A549 (cell line): ENCODE results near the gene MAPRE3. TPM values are rescaled to one million over a fixed set of nuclear protein-coding genes. Genes with fewer than 3 reads are reported as not detected.

ENCODE experiments used
- ATAC-seq, 2 experiments: fragments of 200-7000 bp in 1 of 2; fragments of >200 bp in 1 of 2; cut with Nextera tagmentation in 1 of 2; cut with Tn5 transposase in 1 of 2; 3 replicates each; pipeline versions ENCODE4 v1.8.0 to v1.9.1; 2018 to 2020; ENCODE audit warnings: mild to moderate bottlenecking in 1 of 2, moderate library complexity in 1 of 2
- CTCF ChIA-PET: fragments of 300-600 bp; sonication (Branson Sonifier 250); formaldehyde crosslinking; extraction: SDS; loops from one replicate; lab custom pipeline; 2021; ENCODE audit warnings: antibody characterized with exemption, inconsistent platforms; lab: Yijun Ruan, JAX
- POLR2A ChIA-PET: fragments of 350-600 bp; formaldehyde crosslinking; extraction: SDS; loops from one replicate; lab custom pipeline; 2021; ENCODE audit warnings: antibody characterized with exemption, inconsistent platforms; lab: Yijun Ruan, JAX
- DNase-seq, 2 experiments: peaks; one replicate each; pipeline versions ENCODE4 v3.0.0 to v3.0.0-alpha.2; 2011 to 2016; ENCODE audit warnings: low read depth in 1 of 2, low spot score in 1 of 2
- FAIRE-seq: peaks from 2 replicates; lab custom pipeline; 2011; peaks lifted over from hg19 to GRCh38; lab: Jason Lieb, UNC
- H3K27ac ChIP-seq, 2 experiments: fragments of >200 bp; sonication (Bioruptor Twin); formaldehyde crosslinking; 3 replicates each; pipeline ENCODE4 v1.5.1; 2016 to 2017
- H3K4me1 ChIP-seq: fragments of >200 bp; sonication (Bioruptor Twin); formaldehyde crosslinking; 3 replicates; pipeline ENCODE4 v1.6.1; 2016
- H3K4me2 ChIP-seq: fragments of >200 bp; sonication (Bioruptor Twin); formaldehyde crosslinking; 3 replicates; pipeline ENCODE4 v1.6.1; 2016
- H3K4me3 ChIP-seq: fragments of >200 bp; sonication (Bioruptor Twin); formaldehyde crosslinking; 3 replicates; pipeline ENCODE4 v1.5.1; 2016
- H3K9me3 ChIP-seq: fragments of >200 bp; sonication (Bioruptor Twin); formaldehyde crosslinking; 3 replicates; pipeline ENCODE4 v1.6.1; 2016
- BCL3 ChIP-seq: fragments of >200 bp; sonication (Bioruptor Twin); formaldehyde crosslinking; IDR thresholded peaks from 3 replicates; pipeline ENCODE4 v1.6.1; 2016
- BHLHE40 ChIP-seq: IDR thresholded peaks from 2 replicates; pipeline ENCODE4 v1.6.1; 2012; ENCODE audit warnings: low read depth, low read length, inconsistent platforms
- CBX8 ChIP-seq: fragments of 200-600 bp; sonication (generic); IDR thresholded peaks from 2 replicates; pipeline ENCODE4 v1.6.1; 2016
- CHD2 ChIP-seq: fragments of 150-350 bp; IDR thresholded peaks from 2 replicates; pipeline ENCODE4 v1.6.1; 2014; ENCODE audit warnings: low read length; ENCODE audit not compliant: partially characterized antibody
- CHD4 ChIP-seq: fragments of 200-600 bp; sonication (generic); IDR thresholded peaks from 2 replicates; pipeline ENCODE4 v1.6.1; 2016; ENCODE audit warnings: antibody characterized with exemption, mild to moderate bottlenecking, borderline replicate concordance
- E2F6 ChIP-seq: IDR thresholded peaks from 2 replicates; pipeline ENCODE4 v1.6.1; 2012; ENCODE audit warnings: low read depth, borderline replicate concordance
- ESRRA ChIP-seq: fragments of 150-350 bp; IDR thresholded peaks from 2 replicates; pipeline ENCODE4 v1.6.1; 2014; ENCODE audit warnings: mild to moderate bottlenecking, low read length, borderline replicate concordance
- FOSL2 ChIP-seq, 2 experiments: fragments of 450-650 bp in 1 of 2; fragments of >200 bp in 1 of 2; sonication (Bioruptor Twin) in 1 of 2; formaldehyde crosslinking; IDR thresholded peaks; 2 replicates each; pipeline versions ENCODE4 v1.5.0 to v1.6.1; 2016 to 2020; ENCODE audit warnings: mild to moderate bottlenecking in 1 of 2, moderate library complexity in 1 of 2
- HDAC2 ChIP-seq: fragments of 200-600 bp; sonication (generic); IDR thresholded peaks from 2 replicates; pipeline ENCODE4 v1.6.1; 2016
- HES2 ChIP-seq: fragments of >200 bp; sonication (Bioruptor Twin); formaldehyde crosslinking; IDR thresholded peaks from 2 replicates; pipeline ENCODE4 v1.6.1; 2016
- HOXB13 ChIP-seq: fragments of 250-450 bp; sonication (Bioruptor Pico); IDR thresholded peaks from 2 replicates; pipeline ENCODE4 v1.5.0; 2020; ENCODE audit warnings: low read depth, mild to moderate bottlenecking, moderate library complexity
- HOXB5 ChIP-seq: fragments of 250-450 bp; sonication (Bioruptor Pico); IDR thresholded peaks from 2 replicates; pipeline ENCODE4 v1.5.0; 2020; ENCODE audit warnings: mild to moderate bottlenecking, moderate library complexity
- KDM1A ChIP-seq: fragments of 200-600 bp; sonication (generic); IDR thresholded peaks from 2 replicates; pipeline ENCODE4 v1.6.1; 2016; ENCODE audit warnings: low read depth, mild to moderate bottlenecking
- MAFK ChIP-seq: fragments of 450-650 bp; IDR thresholded peaks from 2 replicates; pipeline ENCODE4 v1.6.1; 2014; ENCODE audit not compliant: partially characterized antibody
- MAX ChIP-seq: IDR thresholded peaks from 2 replicates; pipeline ENCODE4 v1.6.1; 2012
- NR3C1 ChIP-seq: fragments of >200 bp; sonication (Bioruptor Twin); formaldehyde crosslinking; IDR thresholded peaks from 3 replicates; pipeline ENCODE4 v1.6.1; 2017
- PBX3 ChIP-seq: IDR thresholded peaks from 2 replicates; pipeline ENCODE4 v1.6.1; 2012
- POLR2A ChIP-seq: IDR thresholded peaks from 2 replicates; pipeline ENCODE4 v1.6.1; 2012; ENCODE audit warnings: mild to moderate bottlenecking, low read length
- RARB ChIP-seq: fragments of 250-450 bp; sonication (Bioruptor Pico); IDR thresholded peaks from 2 replicates; pipeline ENCODE4 v1.8.0; 2021; ENCODE audit warnings: mild to moderate bottlenecking, moderate library complexity
- RCOR1 ChIP-seq: fragments of 150-350 bp; IDR thresholded peaks from 2 replicates; pipeline ENCODE4 v1.6.1; 2014; ENCODE audit warnings: antibody characterized with exemption, low read length, low read depth
- SREBF2 ChIP-seq: fragments of 450-650 bp; IDR thresholded peaks from 2 replicates; pipeline ENCODE4 v1.6.1; 2014; ENCODE audit warnings: mild to moderate bottlenecking, moderate library complexity
- TP53 ChIP-seq: fragments of 250-450 bp; sonication (Bioruptor Pico); IDR thresholded peaks from 2 replicates; pipeline ENCODE4 v1.5.0; 2021; ENCODE audit warnings: mild to moderate bottlenecking, moderate library complexity
- ZFP36 ChIP-seq: fragments of 450-650 bp; IDR thresholded peaks from 2 replicates; pipeline ENCODE4 v1.6.1; 2014; ENCODE audit warnings: borderline replicate concordance; ENCODE audit not compliant: partially characterized antibody
- WGBS: methylation state at CpG from one replicate; pipeline ENCODE4 v1.1.6; 2017; ENCODE audit errors: missing lambda C conversion rate; 5-methylcytosine and 5-hydroxymethylcytosine counted together
- polyA plus RNA-seq, 4 experiments: library from polyadenylated mRNA; depleted of rRNA in 3 of 4; stranded (reverse); fragments of >200 nt; fragmentation: RNase III in 1 of 4; extraction: RNeasy Plus Mini Kit Qiagen cat#74134 plus additional on column Dnase treatment in 1 of 4; gene quantifications; 2 replicates in 3 of 4; 3 replicates in 1 of 4; pipeline ENCODE4 v1.2.3, GENCODE V29; 2011 to 2017

The MAPRE3 gene
- polyA plus RNA-seq, 2 of the 4 experiments (the other 2 are of a cell fraction) = 12.1 to 21.5 TPM

- TF ChIP-seq CBX8 = no peak
- no peak for TF ChIP-seq FOSL2 (IDR thresholded peaks at IDR 0.05)
- TF ChIP-seq FOSL2 (CRISPR knock-in tag; IDR thresholded peaks at IDR 0.05) = no peak
- no peak for TF ChIP-seq PBX3
- no peak for TF ChIP-seq POLR2A
- TF ChIP-seq ESRRA = no peak
- no peak for TF ChIP-seq MAFK
- no peak for TF ChIP-seq RARB
- TF ChIP-seq CHD2 = no peak
- TF ChIP-seq TP53 (CRISPR knock-in tag) = no peak
- no peak for TF ChIP-seq SREBF2
- no peak for TF ChIP-seq HOXB13 (CRISPR knock-in tag)
- ChIA-PET POLR2A (interaction anchor here (0.9 kb wide), 1 partner anchor 42 kb away, joined by 3 read pairs; no protein-coding TSS in a partner anchor), CTCF (interaction anchor here (0.8 to 12.2 kb wide), 5 partner anchors 8 to 163 kb away, joined by 3 to 758 read pairs (median 30); partner anchors contain the start of genes DPYSL5 and MAPRE3)
- Histone ChIP-seq H3K4me1 (peaks cover 27% of the 10 kb centered on the region), H3K4me3 (no peak overlapping the region), H3K9me3 (no peaks in the 10 kb centered on the region), H3K4me2 (no peak overlapping the region), H3K27ac (no peak overlapping the region)
- no peak for FAIRE-seq
- ATAC-seq = no peak
- no peak for DNase-seq
- WGBS = 84% methylated on average over 4 of the region's 4 CpGs
Measured at GRCh38 chr2:27008678-27009077, 38.2 kb downstream of the MAPRE3 start.

- H3K9me3 ChIP-seq = no peaks in the 10 kb centered on the region
- ATAC-seq (no peak), FAIRE-seq (no peak), DNase-seq (no peak)
- ChIA-PET POLR2A (interaction anchor here (0.9 kb wide), 1 partner anchor 42 kb away, joined by 3 read pairs; no protein-coding TSS in a partner anchor), CTCF (interaction anchor here (0.8 to 12.2 kb wide), 5 partner anchors 9 to 164 kb away, joined by 3 to 758 read pairs (median 4); partner anchors contain the start of genes DPYSL5 and MAPRE3)
- H3K4me2 ChIP-seq = no peak overlapping the region
- TF ChIP-seq HES2 (no peak), BHLHE40 (no peak), E2F6 (no peak), ZFP36 (no peak), CBX8 (no peak), BCL3 (no peak), NR3C1 (no peak), RCOR1 (no peak), CHD4 (no peak), MAX (no peak), HDAC2 (no peak), KDM1A (no peak), HOXB13 (CRISPR knock-in tag) (no peak), TP53 (CRISPR knock-in tag) (no peak), FOSL2 (IDR thresholded peaks at IDR 0.05) (no peak), FOSL2 (CRISPR knock-in tag; IDR thresholded peaks at IDR 0.05) (no peak), HOXB5 (CRISPR knock-in tag) (no peak)
- no peak overlapping the region for H3K4me3 ChIP-seq
- H3K27ac ChIP-seq = no peak overlapping the region
- H3K4me1 ChIP-seq = peaks cover 27% of the 10 kb centered on the region
Measured at GRCh38 chr2:27009083-27009482, 38.6 kb downstream of the MAPRE3 start.
